Measurements from ENCODE around the gene GPR37. TPM values are rescaled to one million over a fixed set of nuclear protein-coding genes. Genes with fewer than 3 reads are reported as not detected.
A peak's percentile ranks its signal among the peaks of the same experiment; 100 is the strongest.

Gene GPR37
- polyA plus RNA-seq, 1 donor from 2014 or later, result 1.4 TPM

DNA sequence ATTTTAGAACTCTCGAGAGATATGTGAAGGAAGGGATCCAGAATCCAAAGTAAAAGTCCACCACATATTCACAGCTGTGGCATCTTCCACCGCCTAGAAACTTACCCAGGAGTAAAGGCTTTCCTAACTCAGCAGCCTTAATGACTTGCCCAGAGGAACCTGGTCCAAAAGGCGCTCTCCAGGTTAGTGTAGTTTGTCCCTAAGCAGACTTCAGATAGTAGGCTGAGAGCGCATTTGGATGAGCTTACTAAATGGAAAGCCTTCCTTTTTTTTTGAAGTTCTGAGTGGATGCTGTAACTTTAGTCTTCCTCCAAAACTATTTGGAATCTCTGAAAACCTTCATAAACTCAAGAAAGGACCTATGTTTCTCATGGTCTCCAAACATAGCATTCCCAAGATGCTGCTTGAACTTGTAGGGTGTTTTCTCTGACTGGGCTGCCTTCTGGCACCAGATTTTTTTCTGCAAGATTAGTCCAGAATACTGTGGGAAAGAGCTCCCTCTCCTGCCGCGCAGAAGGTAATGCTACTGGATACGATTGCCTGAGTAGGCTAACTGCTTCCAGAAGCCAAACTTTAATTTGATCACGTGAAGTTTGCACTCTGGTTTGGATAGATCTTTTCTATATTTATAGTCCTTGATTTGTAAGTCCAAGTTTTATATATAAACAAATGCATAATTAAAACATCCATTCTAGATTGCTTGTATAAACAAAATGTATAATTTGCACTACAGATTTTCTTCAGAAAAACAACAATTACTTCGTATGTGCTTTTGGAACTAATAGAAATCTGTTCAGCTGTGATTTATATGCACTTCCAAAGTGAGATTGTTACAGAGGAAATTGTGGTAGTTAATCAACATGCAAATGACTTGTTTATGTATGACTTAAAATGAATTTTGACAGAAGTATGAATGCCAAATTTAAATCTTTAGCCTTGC lies 19.6 kb upstream of the GPR37 start:
- H3K9ac ChIP-seq (ENCODE audit: low read length), result no peak overlapping the region
- H3K27me3 ChIP-seq (ENCODE audit: insufficient read depth, low read depth, low read length), result no peaks in the 10 kb centered on the region
- H4K20me1 ChIP-seq (ENCODE audit: insufficient read depth), result no peaks in the 10 kb centered on the region
- H2AFZ ChIP-seq (ENCODE audit: low read depth, low read length), result no peak overlapping the region
- H3K9me2 ChIP-seq (ENCODE audit: insufficient read depth, low read length), result no peaks in the 10 kb centered on the region
- H3K79me2 ChIP-seq (replicated peaks; ENCODE audit: insufficient read depth, low read length), result no peaks in the 10 kb centered on the region
- H3K4me2 ChIP-seq (ENCODE audit: low read length), result no peak overlapping the region
- H3K9me3 ChIP-seq (ENCODE audit: low read length), result no peaks in the 10 kb centered on the region
- no peak overlapping the region for H3K4me3 ChIP-seq (ENCODE audit: low read length)
- H3K36me3 ChIP-seq (ENCODE audit: insufficient read depth, low read length), result no peaks in the 10 kb centered on the region
- H3F3A ChIP-seq (ENCODE audit: insufficient read depth, low read length, poor library complexity, severe bottlenecking), result no peaks in the 10 kb centered on the region
- TF ChIP-seq RAD21 (conservative IDR thresholded peaks at IDR 0.05) (peak; percentile 93), CTCF (IDR thresholded peaks at IDR 0.05; ENCODE audit: poor library complexity, severe bottlenecking) (peak; percentile 86), SMC3 (conservative IDR thresholded peaks at IDR 0.05; ENCODE audit: poor library complexity) (peak; percentile 96), POLR2AphosphoS5 (IDR thresholded peaks at IDR 0.05) (no peak)
- no peak overlapping the region for H3K27ac ChIP-seq (ENCODE audit: low read length)

DNA sequence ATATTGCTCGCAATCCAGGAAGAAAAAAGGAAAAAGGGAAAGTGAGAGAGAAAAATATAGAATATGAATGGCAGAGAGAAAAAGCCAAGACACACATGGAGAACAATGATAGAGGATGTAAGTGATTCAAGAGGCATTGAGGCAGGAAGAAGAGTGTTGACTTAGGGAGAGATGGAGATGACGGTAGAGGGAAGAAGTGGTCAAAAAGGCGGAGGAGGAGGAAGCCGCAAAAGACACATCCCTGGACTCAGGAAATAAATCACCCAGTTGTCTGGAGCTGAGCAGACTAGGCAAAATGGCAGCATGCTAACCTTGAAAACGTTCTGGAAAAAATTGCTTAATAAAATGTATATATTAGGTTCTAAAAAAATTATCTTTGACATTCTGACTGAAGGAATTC lies 17.7 kb upstream of the GPR37 start:
- H3K9me2 ChIP-seq (ENCODE audit: insufficient read depth, low read length), result no peaks in the 10 kb centered on the region
- H3K4me3 ChIP-seq (ENCODE audit: low read length), result no peak overlapping the region

More for the DNA sequence above, 17.7 kb upstream of the GPR37 start:
- no peak overlapping the region for H3K9ac ChIP-seq (ENCODE audit: low read length)
- H3K27me3 ChIP-seq (ENCODE audit: insufficient read depth, low read depth, low read length), result no peaks in the 10 kb centered on the region
- no peak for TF ChIP-seq POLR2AphosphoS5 (IDR thresholded peaks at IDR 0.05)
- TF ChIP-seq CTCF (IDR thresholded peaks at IDR 0.05; ENCODE audit: poor library complexity, severe bottlenecking), result no peak
- no peak for TF ChIP-seq REST (IDR thresholded peaks at IDR 0.05; ENCODE audit: borderline replicate concordance)
- no peak for TF ChIP-seq EZH2 (IDR thresholded peaks at IDR 0.05; ENCODE audit: borderline replicate concordance, insufficient read depth, low read length, poor library complexity, severe bottlenecking)
- no peak for TF ChIP-seq SMC3 (conservative IDR thresholded peaks at IDR 0.05; ENCODE audit: poor library complexity)
- TF ChIP-seq TAF1 (IDR thresholded peaks at IDR 0.05; ENCODE audit: low read depth), result no peak
- no peak for TF ChIP-seq RAD21 (conservative IDR thresholded peaks at IDR 0.05)
- no peak for TF ChIP-seq MXI1 (conservative IDR thresholded peaks at IDR 0.05; ENCODE audit: poor library complexity, severe bottlenecking)
- no peak for TF ChIP-seq EP300 (conservative IDR thresholded peaks at IDR 0.05; ENCODE audit: poor library complexity, severe bottlenecking)
- H3K9me3 ChIP-seq (ENCODE audit: low read length), result no peaks in the 10 kb centered on the region
- H3K79me2 ChIP-seq (replicated peaks; ENCODE audit: insufficient read depth, low read length), result no peaks in the 10 kb centered on the region
- no peaks in the 10 kb centered on the region for H4K20me1 ChIP-seq (ENCODE audit: insufficient read depth)
- H3K27ac ChIP-seq (ENCODE audit: low read length), result no peak overlapping the region
- no peak overlapping the region for H2AFZ ChIP-seq (ENCODE audit: low read depth, low read length)
- no peaks in the 10 kb centered on the region for H3K36me3 ChIP-seq (ENCODE audit: insufficient read depth, low read length)
- H3K4me2 ChIP-seq (ENCODE audit: low read length), result no peak overlapping the region
- no peaks in the 10 kb centered on the region for H3F3A ChIP-seq (ENCODE audit: insufficient read depth, low read length, poor library complexity, severe bottlenecking)
